Measurements from ENCODE around the gene ITGA1.

DNA sequence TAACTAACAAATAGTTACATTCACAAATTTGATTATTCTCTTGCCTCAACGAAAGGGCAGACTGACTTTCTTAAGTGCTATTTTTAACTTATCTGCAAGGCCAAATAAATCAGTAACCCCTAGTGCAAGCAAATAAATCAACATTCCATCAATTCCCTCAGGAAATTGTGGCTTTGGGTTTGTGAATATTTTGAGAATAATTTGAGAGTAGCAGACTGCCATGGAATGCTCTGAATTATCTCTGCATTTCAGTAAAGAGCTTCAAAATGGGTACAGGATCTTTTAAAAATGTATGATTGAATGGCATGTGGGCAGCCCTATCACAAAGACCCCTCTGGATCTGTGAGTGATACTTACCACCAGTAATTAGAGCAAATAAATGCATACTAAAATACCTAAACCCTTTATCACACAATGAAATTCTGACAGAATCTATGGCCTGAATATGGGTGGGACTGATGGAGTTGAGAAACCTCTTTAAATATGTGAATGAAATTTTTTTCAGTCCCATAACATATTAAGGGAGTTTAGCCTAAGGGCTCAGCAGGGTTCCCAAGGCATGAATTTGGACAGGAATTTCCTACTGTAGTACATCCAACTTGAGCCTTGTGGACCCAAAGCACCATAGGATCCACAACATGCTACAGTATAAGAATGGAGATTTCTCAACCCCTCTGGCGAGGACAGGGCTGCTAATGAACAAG is 109.0 kb downstream of the ITGA1 start:
- TF ChIP-seq, protein P1, sequence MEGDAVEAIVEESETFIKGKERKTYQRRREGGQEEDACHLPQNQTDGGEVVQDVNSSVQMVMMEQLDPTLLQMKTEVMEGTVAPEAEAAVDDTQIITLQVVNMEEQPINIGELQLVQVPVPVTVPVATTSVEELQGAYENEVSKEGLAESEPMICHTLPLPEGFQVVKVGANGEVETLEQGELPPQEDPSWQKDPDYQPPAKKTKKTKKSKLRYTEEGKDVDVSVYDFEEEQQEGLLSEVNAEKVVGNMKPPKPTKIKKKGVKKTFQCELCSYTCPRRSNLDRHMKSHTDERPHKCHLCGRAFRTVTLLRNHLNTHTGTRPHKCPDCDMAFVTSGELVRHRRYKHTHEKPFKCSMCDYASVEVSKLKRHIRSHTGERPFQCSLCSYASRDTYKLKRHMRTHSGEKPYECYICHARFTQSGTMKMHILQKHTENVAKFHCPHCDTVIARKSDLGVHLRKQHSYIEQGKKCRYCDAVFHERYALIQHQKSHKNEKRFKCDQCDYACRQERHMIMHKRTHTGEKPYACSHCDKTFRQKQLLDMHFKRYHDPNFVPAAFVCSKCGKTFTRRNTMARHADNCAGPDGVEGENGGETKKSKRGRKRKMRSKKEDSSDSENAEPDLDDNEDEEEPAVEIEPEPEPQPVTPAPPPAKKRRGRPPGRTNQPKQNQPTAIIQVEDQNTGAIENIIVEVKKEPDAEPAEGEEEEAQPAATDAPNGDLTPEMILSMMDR (IDR thresholded peaks at IDR 0.05): no peak
- no peak for TF ChIP-seq EP300 (IDR thresholded peaks at IDR 0.05)
